Anterior cingulate cortex (tissue), 58 donors: ENCODE results near the gene STEAP1.
"Not testable (repeated sequence)": the region's sequence is repeated elsewhere in the genome, so short reads cannot be mapped to it uniquely, and the experiment has no call there.

Experiments
- DNase-seq, 58 donors: peaks; one replicate each; lab custom pipeline; 2025; lab: John Stamatoyannopoulos, UW

Gene STEAP1

DNA sequence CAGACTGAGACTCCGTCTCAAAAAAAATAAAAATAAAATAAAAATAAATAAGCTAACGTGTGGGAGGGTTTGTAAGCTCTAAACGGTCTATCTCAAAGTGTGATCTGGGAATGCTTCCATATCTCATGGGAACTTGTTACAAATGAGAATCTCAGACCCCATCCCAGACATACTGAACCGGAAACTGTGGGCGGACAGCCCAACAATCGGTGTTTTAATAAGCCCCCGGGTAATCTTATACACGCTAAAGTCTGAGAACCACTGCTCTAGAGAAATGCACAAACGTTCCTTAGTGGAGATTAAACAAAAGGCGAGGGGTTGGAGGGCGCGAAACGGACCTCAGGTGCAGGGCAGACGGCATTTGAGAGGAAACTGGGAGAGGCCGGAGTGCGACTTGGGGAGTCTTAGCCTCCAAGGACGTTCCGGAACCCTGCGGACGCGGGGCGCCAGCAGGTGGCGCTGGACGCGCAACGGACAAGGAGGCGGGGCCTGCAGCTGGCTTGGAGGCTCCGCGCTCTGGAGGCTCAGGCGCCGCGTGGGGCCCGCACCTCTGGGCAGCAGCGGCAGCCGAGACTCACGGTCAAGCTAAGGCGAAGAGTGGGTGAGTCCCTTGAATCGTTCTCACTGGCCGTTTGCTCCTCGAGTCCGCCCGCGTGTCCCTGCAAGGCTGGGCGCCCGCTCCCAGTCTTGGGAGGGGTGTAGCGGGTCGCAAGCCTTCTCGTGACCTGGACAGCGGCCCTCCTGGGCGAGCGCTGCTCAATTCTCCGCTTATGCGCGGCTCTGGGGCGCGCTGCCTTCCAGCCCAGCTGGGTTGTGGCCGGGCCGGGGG, at the start of gene STEAP1:
STEAP1 (plus strand) TSS at position 527 of the 829 bp plus-strand sequence. CDS start 5,320 bp downstream, outside the sequence.
- DNase-seq, result peak in 56 of 58 donors; percentile 19 to 90 (median 66)

DNA sequence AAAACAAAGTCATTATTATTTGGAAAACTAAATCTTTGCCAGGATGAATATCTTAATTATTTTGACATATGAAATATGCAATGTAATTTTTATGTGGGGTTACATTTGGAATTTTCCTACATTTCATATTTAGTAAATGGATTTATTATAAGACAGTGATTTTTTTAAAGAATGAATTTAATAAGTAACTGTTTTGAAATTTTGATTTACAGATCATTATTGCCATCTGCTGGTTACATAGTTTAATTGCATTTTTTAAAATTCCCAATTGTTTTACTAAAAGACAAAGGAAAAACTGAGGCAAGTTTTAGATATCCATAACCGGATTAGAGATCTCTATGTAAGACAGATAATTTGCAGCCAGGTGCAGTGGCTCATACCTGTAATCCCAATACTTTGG, 39.3 kb upstream of the STEAP1 start:
- DNase-seq, result not testable (repeated sequence)

DNA sequence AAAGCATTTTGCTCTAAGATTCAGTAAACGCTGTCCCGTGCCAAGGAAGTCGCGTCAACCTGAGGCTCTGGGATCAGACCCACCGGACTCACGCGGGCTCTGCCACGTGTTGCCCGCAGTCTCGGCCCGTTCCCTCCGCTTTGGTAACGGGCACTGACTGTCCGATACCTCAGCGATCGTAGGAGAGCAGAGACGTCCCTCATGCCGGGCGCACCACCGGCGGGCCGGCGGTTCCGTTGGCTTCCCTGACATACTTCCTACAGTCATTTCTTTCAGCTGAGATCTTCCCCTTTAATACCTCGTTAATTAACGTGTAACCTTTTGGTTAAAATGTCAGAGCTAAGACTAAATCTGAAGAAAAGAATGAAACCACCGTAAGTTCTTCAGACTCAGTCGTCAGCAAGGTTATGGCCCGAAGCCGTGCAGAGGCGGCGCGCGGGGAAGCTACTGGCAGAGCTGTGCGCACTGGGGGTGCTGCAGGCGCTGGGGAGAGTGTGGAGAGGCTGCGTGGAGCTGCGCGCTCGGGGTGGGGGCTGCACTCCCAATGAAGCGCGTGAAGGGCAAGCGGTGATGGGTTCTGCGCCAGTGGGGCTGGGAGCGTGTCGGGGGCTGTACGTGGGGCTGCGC, 35.6 kb upstream of the STEAP1 start:
- peak in 35 of 58 donors; percentile 1 to 82 (median 30) for DNase-seq

DNA sequence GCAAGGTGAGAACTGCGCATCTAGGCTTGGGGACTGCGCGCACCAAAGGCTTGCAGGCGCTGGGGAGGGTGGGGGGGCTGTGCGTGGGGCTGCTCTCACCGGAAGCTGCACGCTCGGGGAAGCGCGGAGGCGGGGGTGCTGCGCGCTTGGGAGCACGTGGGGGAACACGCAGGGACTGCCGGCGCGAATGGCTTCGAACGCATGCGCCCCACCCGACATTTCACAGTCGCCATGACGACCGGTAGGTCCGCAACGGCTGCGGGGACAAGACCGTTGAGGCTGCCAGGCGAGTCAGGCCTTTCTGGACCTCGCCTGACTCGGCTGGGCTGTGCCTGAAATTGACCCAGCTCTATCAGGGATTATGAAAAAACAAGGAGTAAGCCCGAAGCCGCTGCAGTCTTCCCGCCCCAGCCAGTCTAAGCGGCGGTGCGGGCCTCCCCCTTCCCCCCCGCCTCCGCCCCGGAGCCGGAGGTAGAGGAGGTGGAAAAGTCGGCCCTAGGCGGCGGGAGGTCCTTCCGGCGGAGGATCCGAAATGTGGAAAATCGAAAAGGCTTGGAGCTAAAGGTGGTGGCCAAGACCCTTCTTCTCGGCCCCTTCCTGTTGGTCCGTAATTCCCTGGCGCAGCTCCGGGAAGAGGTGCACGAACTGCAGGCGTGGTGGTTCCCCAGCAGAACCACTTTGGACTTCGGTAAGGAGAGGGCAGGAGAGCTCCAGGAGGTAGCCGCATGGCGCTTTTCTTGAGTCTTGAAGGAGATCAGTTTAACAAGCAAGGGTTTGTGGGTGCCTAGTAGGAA, 34.9 kb upstream of the STEAP1 start:
- peak in 57 of 58 donors; percentile 9 to 87 (median 57) for DNase-seq

DNA sequence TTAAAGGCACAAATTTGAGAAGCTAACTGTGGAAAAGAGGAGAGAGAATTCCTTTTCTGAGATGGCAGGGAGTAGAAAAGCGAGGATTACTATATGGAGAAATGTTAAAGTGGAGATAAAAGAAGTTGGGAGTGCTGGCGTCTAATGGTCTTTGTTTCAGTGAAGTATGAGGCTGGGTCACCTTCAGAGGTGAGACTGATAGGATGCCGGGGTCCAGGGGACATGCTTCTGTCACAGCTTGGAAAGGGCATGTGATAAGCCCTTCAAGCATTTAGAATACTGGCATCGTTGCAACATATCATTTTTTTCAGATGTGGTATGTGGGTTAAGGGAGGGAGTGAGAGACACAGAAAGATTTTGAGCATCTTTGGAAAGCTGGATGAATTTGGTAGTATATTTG, 34.1 kb upstream of the STEAP1 start:
- DNase-seq, result not testable (repeated sequence)

DNA sequence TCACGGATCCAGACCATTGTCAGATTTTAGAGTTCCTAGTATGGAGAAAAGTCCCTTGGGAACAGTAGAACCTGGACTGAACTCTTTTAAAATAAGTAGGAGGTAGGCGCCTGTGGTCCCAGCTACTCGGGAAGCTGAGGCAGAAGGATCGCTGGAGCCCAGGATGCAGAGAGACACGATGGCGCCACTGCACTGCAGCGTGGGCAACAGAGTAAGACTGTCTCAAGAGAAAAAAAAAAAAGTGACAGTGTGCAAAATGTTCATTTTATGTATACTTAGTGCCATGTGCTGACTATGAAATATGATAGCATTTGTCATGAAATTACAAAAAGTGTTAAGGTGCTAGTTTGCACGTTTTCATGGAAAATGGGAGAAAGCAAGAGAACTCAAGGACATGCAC, 22.5 kb upstream of the STEAP1 start:
- not testable (repeated sequence) for DNase-seq

DNA sequence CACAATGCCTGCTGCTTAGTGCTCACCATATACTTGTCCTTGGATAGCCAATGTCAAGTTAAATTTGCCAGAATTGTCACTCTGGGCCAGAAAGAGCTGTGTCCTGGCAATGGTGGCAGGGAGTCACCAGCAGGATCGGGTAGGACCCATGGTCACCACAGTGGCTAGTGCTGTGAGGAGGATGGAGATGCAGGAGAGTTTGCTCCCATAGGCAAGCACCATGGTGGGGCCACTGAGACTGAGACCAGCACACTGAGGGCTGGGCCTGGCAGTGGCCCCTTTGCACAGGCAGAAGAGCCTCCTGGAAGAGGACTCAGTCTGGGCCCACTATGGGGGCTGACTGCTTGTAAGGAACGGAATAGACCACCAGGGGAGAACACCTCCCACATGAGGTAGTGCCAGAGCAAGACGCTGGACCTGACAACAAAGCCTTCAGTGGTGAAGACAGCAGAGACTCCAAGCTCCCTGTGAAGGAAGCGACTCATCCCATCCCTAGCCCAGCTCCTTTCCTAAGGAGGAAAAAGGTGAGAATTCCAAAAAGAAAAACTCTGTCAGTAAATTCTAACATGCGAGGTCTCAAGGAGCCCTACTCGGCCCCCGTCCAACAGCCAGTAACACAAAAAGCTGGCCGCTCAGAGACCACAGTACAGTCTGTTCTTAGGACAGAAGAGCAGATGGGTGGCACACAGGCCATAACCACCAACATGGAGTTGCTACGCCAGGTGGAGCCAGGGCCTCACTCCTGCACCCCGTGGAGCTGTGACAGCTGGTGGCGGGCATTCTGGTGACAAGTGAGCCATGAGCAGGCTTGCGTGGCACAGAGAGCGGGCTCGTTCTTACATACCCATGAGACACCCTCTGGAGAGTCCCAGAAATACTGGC, 6.9 kb upstream of the STEAP1 start:
- not testable (repeated sequence) for DNase-seq

DNA sequence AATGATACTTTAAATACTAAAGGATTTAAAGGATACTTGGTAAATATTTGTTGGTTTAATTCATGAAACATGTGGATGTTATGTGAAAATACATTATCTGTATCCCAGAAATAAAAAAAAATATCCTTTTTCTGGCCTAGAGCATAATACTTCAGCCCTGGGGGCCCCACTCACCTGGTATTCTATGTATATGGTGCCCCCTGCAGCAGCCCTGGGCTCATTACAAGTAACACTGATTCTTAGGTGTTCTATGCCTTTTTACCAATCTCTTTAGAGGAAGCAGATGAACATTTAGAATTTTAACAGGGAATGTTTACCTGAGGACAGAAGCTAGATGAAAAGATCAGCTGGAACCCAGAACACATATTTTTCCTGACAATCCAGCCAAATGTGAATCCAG, 4.8 kb upstream of the STEAP1 start:
- DNase-seq, result peak in 5 of 58 donors; percentile 1 to 14 (median 10)

DNA sequence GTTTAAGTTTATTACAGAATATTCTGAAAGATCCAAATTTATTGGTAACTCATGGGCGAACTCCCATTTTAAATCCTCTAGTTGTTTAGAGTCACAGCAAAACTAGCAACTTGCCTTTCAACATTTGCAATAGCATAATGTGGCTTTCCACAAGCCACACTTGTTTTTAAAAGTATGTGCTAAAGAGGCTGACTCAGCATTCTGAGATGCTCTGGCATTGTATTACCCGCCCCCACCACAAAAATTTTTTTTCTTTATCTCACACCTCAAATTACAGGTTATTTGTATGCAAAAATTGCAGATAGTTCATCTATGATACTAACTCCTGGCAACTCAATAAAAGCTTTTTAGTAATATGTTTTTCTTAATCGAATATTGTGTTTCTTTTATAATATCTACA, 2.4 kb upstream of the STEAP1 start:
- not testable (repeated sequence) for DNase-seq

DNA sequence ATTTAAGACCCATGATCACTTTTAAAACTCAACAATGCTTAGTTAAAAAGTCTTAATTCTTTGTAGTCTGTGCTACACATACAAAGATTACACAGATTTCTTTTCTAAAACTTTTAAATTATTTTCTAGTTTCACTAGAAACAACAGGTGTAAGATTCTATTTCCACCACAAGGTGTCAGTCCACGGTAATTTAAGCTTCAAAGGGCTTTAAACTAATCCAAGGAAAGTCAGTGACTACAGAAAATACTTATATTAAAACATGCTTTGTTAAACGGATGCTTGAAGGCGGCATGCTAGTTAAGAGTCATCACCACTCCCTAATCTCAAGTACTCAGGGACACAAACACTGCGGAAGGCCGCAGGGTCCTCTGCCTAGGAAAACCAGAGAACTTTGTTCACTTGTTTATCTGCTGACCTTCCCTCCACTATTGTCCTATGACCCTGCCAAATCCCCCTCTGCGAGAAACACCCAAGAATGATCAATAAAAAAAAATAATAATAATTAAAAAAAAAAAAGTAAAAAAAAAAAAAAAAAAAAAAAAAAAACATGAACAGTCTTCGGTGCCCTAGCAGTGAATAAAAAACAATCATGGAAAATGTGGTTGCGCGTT, 1.5 kb upstream of the STEAP1 start:
- DNase-seq, result peak in 1 of 58 donors; percentile 30

DNA sequence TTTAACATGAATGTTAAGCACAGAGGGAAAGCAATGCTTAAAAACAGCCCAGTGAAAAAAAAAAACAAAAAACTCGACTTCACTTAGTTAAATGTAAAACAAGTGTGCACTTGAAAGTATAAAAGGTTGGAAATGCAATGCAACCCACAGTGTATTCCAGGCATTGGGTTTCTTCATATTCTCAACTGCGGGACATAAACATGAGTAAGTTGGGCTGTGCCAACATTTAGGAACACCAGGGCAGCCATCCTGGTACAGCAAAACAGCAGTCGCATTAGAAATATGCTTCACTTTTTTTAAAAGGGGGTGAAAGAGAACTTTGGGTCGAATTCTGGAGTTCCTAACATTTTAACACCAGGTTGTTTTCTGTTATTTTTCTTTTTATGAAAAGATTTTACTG, 937 bp downstream of the STEAP1 start:
- DNase-seq, result no peak

DNA sequence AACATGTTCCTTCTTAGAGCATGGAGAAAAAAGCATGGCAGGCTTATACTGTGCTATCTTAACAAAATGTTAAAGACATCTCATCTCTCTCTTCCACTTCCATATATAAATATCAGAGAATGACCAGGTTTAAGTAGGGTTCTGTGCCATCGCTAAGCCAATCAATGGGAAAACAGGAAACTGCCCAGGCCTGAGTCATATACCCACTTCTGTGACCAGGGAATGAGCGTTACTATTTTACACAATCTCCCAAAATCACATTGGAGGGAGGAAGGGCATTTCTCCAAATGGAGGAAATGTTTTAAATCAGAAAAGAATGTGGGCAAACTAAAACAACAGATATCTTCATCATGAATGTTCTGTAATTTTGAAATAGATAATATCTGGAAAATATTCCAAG, 3.1 kb downstream of the STEAP1 start:
- not testable (repeated sequence) for DNase-seq

DNA sequence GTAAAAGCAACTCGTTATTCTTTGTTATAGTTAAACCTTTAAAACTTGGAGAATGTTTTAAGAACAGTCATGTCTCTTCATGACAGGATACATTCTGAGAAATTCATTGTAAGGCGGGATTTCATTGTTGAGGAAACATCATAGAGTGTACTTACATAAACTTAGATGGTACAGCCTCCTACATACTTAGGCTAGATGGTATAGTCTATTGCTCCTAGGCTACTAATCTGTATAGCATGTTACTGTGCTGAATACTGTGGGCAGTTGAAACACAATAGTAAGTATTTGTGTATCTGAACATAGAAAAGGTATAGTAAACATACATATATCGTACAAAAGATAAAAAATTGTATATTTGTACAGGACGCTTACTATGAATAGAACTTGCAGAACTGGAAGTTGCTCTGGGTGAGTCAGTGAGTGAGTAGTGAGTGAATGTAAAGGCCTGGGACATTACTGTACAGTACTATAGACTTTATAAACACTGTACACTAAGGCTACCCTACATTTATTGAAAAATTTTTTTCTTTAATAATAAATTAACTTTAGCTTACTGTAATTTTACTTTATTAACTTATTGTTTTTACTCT, 3.6 kb downstream of the STEAP1 start:
- DNase-seq, result not testable (repeated sequence)

DNA sequence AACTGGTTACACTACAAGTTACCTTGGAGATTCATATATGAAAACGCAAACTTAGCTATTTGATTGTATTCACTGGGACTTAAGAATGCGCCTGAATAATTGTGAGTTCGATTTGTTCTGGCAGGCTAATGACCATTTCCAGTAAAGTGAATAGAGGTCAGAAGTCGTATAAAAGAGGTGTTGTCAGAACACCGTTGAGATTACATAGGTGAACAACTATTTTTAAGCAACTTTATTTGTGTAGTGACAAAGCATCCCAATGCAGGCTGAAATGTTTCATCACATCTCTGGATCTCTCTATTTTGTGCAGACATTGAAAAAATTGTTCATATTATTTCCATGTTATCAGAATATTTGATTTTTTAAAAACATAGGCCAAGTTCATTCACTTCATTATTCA, 9.3 kb downstream of the STEAP1 start:
- no peak for DNase-seq

DNA sequence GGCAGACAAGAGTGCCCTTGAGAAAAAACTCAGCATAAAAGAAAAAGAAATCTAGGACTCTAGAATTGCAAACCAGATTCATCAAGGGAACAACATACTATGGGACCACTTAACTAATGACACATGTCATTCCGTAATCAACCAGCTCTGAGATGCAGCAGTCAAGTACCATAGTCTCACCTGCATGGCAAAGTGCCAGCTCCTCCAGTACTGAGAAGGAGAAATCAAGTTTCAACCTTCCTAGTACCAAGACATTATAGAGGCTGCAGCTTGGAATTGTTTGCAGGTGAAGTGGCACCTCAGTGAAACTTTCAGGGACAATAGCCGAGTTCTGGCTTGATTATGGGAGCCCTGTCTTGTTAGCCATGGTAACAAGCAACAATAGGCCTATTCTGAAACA, 11.5 kb downstream of the STEAP1 start:
- DNase-seq, result no peak

DNA sequence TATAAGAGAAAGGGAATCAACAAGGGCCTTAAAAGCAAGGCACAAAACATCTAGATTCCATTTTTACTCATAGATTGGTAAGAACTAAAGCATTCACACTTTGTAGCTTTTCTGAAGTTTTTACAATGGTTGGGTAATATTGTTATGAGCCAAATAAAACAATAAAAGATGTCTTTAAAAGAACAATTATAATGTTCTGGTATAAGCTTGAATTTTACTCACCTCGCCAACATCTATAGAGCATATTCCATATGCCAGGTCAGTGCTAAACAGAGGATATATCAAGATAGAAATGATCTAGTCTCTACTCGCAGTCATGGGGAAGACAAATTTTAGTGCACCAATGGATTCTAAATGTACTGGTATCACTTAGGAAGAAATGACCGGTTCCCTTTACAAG, 11.9 kb downstream of the STEAP1 start:
- no peak for DNase-seq

DNA sequence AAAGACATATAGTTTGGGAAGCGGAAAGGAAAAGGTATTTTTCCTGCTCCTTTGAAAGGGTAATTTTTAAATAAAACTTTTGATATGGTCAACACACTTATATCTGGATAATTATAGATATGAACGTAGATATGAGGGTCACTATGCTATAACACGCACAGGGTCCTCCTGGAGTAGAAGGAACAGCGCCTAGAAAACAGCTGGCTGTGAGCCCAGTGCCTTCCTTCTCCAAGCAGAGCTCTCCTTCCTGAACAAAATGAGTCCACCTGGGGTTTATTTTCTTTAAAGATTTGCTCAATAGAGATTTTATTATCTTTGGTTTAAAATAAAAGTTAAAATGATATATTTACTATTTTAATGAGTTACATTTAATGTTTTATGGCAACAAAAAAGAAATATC, 13.1 kb downstream of the STEAP1 start:
- DNase-seq, result no peak

DNA sequence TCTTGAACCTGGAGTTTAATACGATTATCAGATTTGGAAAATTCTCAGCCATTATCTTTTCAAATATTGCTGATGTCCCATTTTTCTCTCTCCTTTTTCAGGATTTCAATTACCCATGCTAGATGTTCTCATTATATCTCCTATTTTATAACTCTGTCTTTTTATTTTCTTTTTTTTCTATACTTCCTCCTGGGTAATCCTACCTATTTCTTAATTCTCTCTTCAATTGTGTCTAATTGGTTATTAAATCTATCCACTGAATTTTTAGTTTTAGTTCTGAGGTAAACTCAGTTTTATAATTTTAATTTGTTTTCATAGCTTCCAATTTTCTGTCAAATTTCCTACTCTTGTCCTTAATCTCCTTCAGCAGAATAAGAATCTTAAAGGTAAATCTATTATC, 15.6 kb downstream of the STEAP1 start:
- DNase-seq, result no peak

DNA sequence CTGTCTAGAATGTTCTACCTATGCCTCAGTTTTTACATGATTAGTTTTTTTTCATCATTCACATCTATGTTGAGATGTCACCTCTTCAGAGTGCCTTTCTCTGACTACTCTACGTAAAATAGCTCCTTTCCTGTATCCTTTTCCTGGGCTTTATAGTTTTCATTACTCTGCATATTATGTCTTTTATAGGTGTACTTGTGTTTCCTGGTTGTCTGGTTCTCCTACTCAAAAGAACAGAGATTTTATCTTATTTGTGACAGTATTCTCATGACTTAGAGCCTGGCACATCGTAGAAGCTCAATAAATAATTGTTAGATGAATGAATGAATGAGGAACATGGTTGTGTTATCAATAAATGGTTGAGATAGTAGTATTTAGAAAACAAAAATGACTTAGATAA, 17.9 kb downstream of the STEAP1 start:
- no peak for DNase-seq
